ENCODE data around the gene PLA2G1B. TPM values are rescaled to one million over a fixed set of nuclear protein-coding genes. Genes with fewer than 3 reads are reported as not detected.

The PLA2G1B gene
- total and polyA plus RNA-seq, 9 of the 15 experiments (the other 6 are each of a cell fraction or from before 2014, with no cell fraction given): 1.4 TPM; not detected in 8

DNA sequence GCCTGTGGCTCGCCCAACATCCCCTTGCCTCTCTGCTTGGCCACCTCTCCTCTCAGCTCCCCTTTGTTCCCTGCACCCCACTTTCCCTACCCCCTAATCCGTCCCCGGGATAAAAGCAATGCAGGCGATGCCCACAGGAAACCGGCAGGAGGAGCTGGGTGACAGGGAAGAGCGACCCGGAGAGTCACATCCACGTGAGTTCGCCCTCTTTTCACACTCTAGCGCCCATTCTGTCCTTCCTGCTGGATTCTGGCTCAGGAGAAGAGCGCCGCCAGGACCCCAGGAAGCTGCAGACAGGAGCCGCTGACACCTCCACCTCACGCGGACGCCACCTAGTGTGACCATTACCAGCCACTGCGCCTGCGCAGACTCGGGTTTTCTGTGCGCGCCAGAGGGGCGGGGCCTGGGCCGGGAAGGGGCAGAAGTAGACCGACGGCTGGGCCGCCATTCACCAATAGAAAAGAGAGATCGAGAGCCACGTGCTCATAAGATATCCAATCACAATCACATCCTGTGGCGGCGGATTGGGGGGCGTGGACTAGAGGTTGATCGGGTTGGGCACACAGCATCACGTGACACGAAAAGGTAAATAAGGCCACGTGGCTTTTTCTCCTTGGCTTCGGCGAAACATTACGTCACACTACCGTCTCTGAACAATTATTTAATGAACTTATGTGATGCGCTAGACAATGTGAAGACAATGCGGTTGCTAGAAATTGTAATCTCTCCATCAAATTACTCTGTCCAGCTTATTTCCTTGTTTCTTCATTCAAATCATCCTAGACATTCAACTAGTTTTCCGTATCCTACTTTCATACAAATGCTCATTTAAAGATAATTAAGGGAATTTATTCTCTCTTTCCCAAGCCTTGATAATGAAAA is 10.1 kb downstream of the PLA2G1B start (continued):
- no peak for TF ChIP-seq RBM39 (optimal IDR thresholded peaks at IDR 0.05; ENCODE audit: low read depth, low read length)
- TF ChIP-seq TCF3 (CRISPR knock-in tag; IDR thresholded peaks at IDR 0.05): no peak
- TF ChIP-seq, protein P1, sequence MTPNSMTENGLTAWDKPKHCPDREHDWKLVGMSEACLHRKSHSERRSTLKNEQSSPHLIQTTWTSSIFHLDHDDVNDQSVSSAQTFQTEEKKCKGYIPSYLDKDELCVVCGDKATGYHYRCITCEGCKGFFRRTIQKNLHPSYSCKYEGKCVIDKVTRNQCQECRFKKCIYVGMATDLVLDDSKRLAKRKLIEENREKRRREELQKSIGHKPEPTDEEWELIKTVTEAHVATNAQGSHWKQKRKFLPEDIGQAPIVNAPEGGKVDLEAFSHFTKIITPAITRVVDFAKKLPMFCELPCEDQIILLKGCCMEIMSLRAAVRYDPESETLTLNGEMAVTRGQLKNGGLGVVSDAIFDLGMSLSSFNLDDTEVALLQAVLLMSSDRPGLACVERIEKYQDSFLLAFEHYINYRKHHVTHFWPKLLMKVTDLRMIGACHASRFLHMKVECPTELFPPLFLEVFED (CRISPR knock-in tag; conservative IDR thresholded peaks at IDR 0.05): 0 out of 2 replicates have a peak, but pooled peaks have one; percentile 3
- TF ChIP-seq PHF21A (IDR thresholded peaks at IDR 0.05; ENCODE audit: borderline replicate concordance, low read depth): no peak
- TF ChIP-seq CREM (IDR thresholded peaks at IDR 0.05; ENCODE audit: low read depth): peak; percentile 74
- TF ChIP-seq SREBF1 (IDR thresholded peaks at IDR 0.05; ENCODE audit: borderline replicate concordance, low read depth, low read length): peak; percentile 37; the same call in 1 of the 2 replicates
- TF ChIP-seq HOXB6 (CRISPR knock-in tag; IDR thresholded peaks at IDR 0.05; ENCODE audit: borderline replicate concordance): no peak
- TF ChIP-seq NR3C1 (CRISPR knock-in tag; IDR thresholded peaks at IDR 0.05): no peak
- TF ChIP-seq CGGBP1 (CRISPR knock-in tag; IDR thresholded peaks at IDR 0.05): 0 out of 2 replicates have a peak, but pooled peaks have one; percentile 32
- TF ChIP-seq MAFF (IDR thresholded peaks at IDR 0.05; ENCODE audit: low read length): no peak
- no peak for TF ChIP-seq THRA (IDR thresholded peaks at IDR 0.05)
- no peak for TF ChIP-seq PRMT5 (CRISPR knock-in tag; IDR thresholded peaks at IDR 0.05)
- TF ChIP-seq ZBED1 (IDR thresholded peaks at IDR 0.05): no peak
- TF ChIP-seq BCLAF1 (IDR thresholded peaks at IDR 0.05; ENCODE audit: borderline replicate concordance in 1 of 2, control insufficient read depth in 1 of 2, low read depth in 2 of 2, low read length in 1 of 2): no peak
- TF ChIP-seq RUNX1 (IDR thresholded peaks at IDR 0.05; ENCODE audit: low read depth): no peak
- no peak for TF ChIP-seq CEBPZ (IDR thresholded peaks at IDR 0.05; ENCODE audit: borderline replicate concordance, low read depth, low read length)

Data from K562 (cell line).